Keratinocyte (primary cell): ENCODE measurements around the gene KRT37. TPM values are rescaled to one million over a fixed set of nuclear protein-coding genes. Genes with fewer than 3 reads are reported as not detected.

ENCODE experiments used
- DNase-seq: peaks from one replicate; pipeline ENCODE4 v3.0.0-alpha.2; 2011; ENCODE audit warnings: low read depth, missing footprints, low spot score
- FAIRE-seq: peaks from 2 replicates; lab custom pipeline; 2011; peaks lifted over from hg19 to GRCh38; lab: Jason Lieb, UNC
- H2AFZ ChIP-seq: 2 replicates; pipeline ENCODE4 v1.6.0; 2012; ENCODE audit warnings: low read length, control low read depth, inconsistent platforms; ENCODE audit not compliant: control insufficient read depth
- H3K27ac ChIP-seq: 2 replicates; pipeline ENCODE4 v1.5.1; 2011; ENCODE audit warnings: low read length; ENCODE audit not compliant: control insufficient read depth, insufficient read depth
- H3K27me3 ChIP-seq: 3 replicates; pipeline ENCODE4 v1.6.0; 2011; ENCODE audit warnings: low read length; ENCODE audit not compliant: control insufficient read depth, insufficient read depth; ENCODE audit errors: extremely low read depth
- H3K36me3 ChIP-seq, 2 experiments: 2 replicates in 1 of 2; 3 replicates in 1 of 2; pipeline ENCODE4 v1.5.1; 2011; ENCODE audit warnings: low read length in 2 of 2, mild to moderate bottlenecking in 1 of 2; ENCODE audit not compliant: control insufficient read depth in 2 of 2, insufficient read depth in 2 of 2; ENCODE audit errors: extremely low read depth in 1 of 2
- H3K4me1 ChIP-seq: 3 replicates; pipeline ENCODE4 v1.5.1; 2011; ENCODE audit warnings: low read length; ENCODE audit not compliant: control insufficient read depth, insufficient read depth; ENCODE audit errors: extremely low read depth
- H3K4me2 ChIP-seq: 3 replicates; pipeline ENCODE4 v1.6.0; 2011; ENCODE audit warnings: low read depth, low read length; ENCODE audit not compliant: control insufficient read depth, insufficient read depth; ENCODE audit errors: extremely low read depth
- H3K4me3 ChIP-seq, 3 experiments: fragments of 200-600 bp in 1 of 3; sonication (generic) in 1 of 3; 2 replicates in 2 of 3; 3 replicates in 1 of 3; pipeline ENCODE4 v1.5.1; 2011 to 2016; ENCODE audit warnings: low read length in 3 of 3, mild to moderate bottlenecking in 3 of 3, control low read depth in 2 of 3, inconsistent platforms in 1 of 3, low read depth in 1 of 3, mixed read lengths in 1 of 3, mixed run types in 1 of 3, moderate library complexity in 1 of 3; ENCODE audit not compliant: control insufficient read depth in 2 of 3, insufficient read depth in 2 of 3; ENCODE audit errors: extremely low read depth in 1 of 3
- H3K79me2 ChIP-seq: 2 replicates; pipeline ENCODE4 v1.6.0; 2012; ENCODE audit warnings: low read length; ENCODE audit not compliant: control insufficient read depth, insufficient read depth
- H3K9ac ChIP-seq: 3 replicates; pipeline ENCODE4 v1.6.0; 2011; ENCODE audit warnings: low read length; ENCODE audit not compliant: control insufficient read depth, insufficient read depth; ENCODE audit errors: extremely low read depth
- H3K9me1 ChIP-seq: 3 replicates; pipeline ENCODE4 v1.6.0; 2011; ENCODE audit warnings: low read length; ENCODE audit not compliant: control insufficient read depth, insufficient read depth; ENCODE audit errors: extremely low read depth
- H3K9me3 ChIP-seq: 2 replicates; pipeline ENCODE4 v1.5.1; 2012; ENCODE audit warnings: low read depth, low read length; ENCODE audit not compliant: control insufficient read depth
- H4K20me1 ChIP-seq: 3 replicates; pipeline ENCODE4 v1.6.0; 2011; ENCODE audit warnings: low read length; ENCODE audit not compliant: control insufficient read depth, insufficient read depth; ENCODE audit errors: extremely low read depth
- CTCF ChIP-seq, 3 experiments: IDR thresholded peaks in 1 of 3; conservative IDR thresholded peaks in 1 of 3; optimal IDR thresholded peaks in 1 of 3; 2 replicates in 2 of 3; 3 replicates in 1 of 3; pipeline versions ENCODE3 to v1.5.1; 2011; ENCODE audit warnings: low read length in 3 of 3, mild to moderate bottlenecking in 3 of 3, moderate library complexity in 2 of 3, control low read depth in 1 of 3, inconsistent platforms in 1 of 3; ENCODE audit not compliant: insufficient read depth in 2 of 3; ENCODE audit errors: extremely low read depth in 1 of 3
- EZH2 ChIP-seq: IDR thresholded peaks from one replicate; pipeline ENCODE4 v1.6.1; 2012; ENCODE audit warnings: inconsistent platforms, mild to moderate bottlenecking, low read length, moderate library complexity
- dilution Hi-C: fragments of 300-500 bp; cut with MboI; formaldehyde crosslinking; loops from one replicate; pipeline ENCODE4 v1.7.0; 2020; ENCODE audit warnings: low sequenced_read_pairs; ENCODE audit not compliant: extremely low pct_ligation_motif_present
- polyA plus RNA-seq, 5 experiments: library from polyadenylated mRNA; depleted of rRNA in 3 of 5; stranded (reverse) in 3 of 5; stranded (forward) in 1 of 5; unstranded in 1 of 5; fragments of >200 nt; gene quantifications; 1 replicate in 1 of 5; 2 replicates in 3 of 5; 3 replicates in 1 of 5; pipeline versions ENCODE4 v1.2.1 to v1.2.3, GENCODE V29; 2011 to 2012; ENCODE audit warnings: missing spikeins in 2 of 5, low read depth in 1 of 5, low replicate concordance in 1 of 5

Gene KRT37
- polyA plus RNA-seq, 1 donor (not counting 4 experiments of a cell fraction or from before 2014, with no cell fraction given), result 0.08 TPM

GRCh38 chr17:41404024-41404671, 20.2 kb downstream of the KRT37 start:
- dilution Hi-C loops, result no loop called here
- H2AFZ ChIP-seq, result no peak overlapping the region
- no peaks in the 10 kb centered on the region for H3K27me3 ChIP-seq
- FAIRE-seq, result peak; percentile 99
- H3K4me3 ChIP-seq, result peak overlapping the region in 1 of 3 experiments; percentile 8
- no peaks in the 10 kb centered on the region for H3K9me1 ChIP-seq
- no peaks in the 10 kb centered on the region for H3K79me2 ChIP-seq
- DNase-seq, result peak; percentile 98
- H3K27ac ChIP-seq, result peak overlapping the region; percentile 76
- TF ChIP-seq CTCF (optimal IDR thresholded peaks at IDR 0.05 in 1 of 3, IDR thresholded peaks at IDR 0.05 in 1 of 3, conservative IDR thresholded peaks at IDR 0.05 in 1 of 3; ENCODE audit: extremely low read depth in 1 of 3, insufficient read depth in 2 of 3, low read length in 3 of 3) (no peak), EZH2 (no peak)
- peaks cover 29% of the 10 kb centered on the region for H3K4me1 ChIP-seq
- no peaks in the 10 kb centered on the region for H3K36me3 ChIP-seq
- H3K9ac ChIP-seq, result peak overlapping the region; percentile 57
- H4K20me1 ChIP-seq, result no peaks in the 10 kb centered on the region
- peak overlapping the region; percentile 58 for H3K4me2 ChIP-seq
- no peaks in the 10 kb centered on the region for H3K9me3 ChIP-seq

GRCh38 chr17:41403404-41404023, 20.9 kb downstream of the KRT37 start:
- H3K27ac ChIP-seq, result peak overlapping the region; percentile 34
- no peak overlapping the region for H3K4me3 ChIP-seq
- FAIRE-seq, result no peak
- H3K36me3 ChIP-seq, result no peaks in the 10 kb centered on the region
- H3K4me1 ChIP-seq, result peaks cover 29% of the 10 kb centered on the region
- no peak overlapping the region for H2AFZ ChIP-seq
- dilution Hi-C loops, result no loop called here
- no peaks in the 10 kb centered on the region for H3K79me2 ChIP-seq
- no peaks in the 10 kb centered on the region for H3K27me3 ChIP-seq
- H3K9ac ChIP-seq, result no peak overlapping the region
- no peak for DNase-seq
- no peaks in the 10 kb centered on the region for H4K20me1 ChIP-seq
- H3K9me3 ChIP-seq, result no peaks in the 10 kb centered on the region
- TF ChIP-seq EZH2 (no peak), CTCF (optimal IDR thresholded peaks at IDR 0.05 in 1 of 3, IDR thresholded peaks at IDR 0.05 in 1 of 3, conservative IDR thresholded peaks at IDR 0.05 in 1 of 3; ENCODE audit: extremely low read depth in 1 of 3, insufficient read depth in 2 of 3, low read length in 3 of 3) (no peak)
- no peaks in the 10 kb centered on the region for H3K9me1 ChIP-seq
- peak overlapping the region; percentile 9 for H3K4me2 ChIP-seq
